ENCODE measurements around the gene KCNH4.

KCNH4 gene

GRCh38 chr17:42111265-42111636 is 69.7 kb downstream of the KCNH4 start:
- no peak overlapping the region for H3K27ac ChIP-seq (ENCODE audit: low read length)
- peaks cover 41% of the 10 kb centered on the region for H3K4me1 ChIP-seq (ENCODE audit: low read length)
- H3K4me3 ChIP-seq (ENCODE audit: low read length): no peak overlapping the region
- H2AFZ ChIP-seq (ENCODE audit: low read depth, low read length): no peak overlapping the region
- H4K20me1 ChIP-seq (ENCODE audit: insufficient read depth, low read length): no peaks in the 10 kb centered on the region
- no peak overlapping the region for H3K4me2 ChIP-seq (ENCODE audit: low read length)
- no peaks in the 10 kb centered on the region for H3K9me3 ChIP-seq (ENCODE audit: insufficient read depth, low read length)
- no peaks in the 10 kb centered on the region for H3K79me2 ChIP-seq (ENCODE audit: low read length)
- H3K27me3 ChIP-seq (ENCODE audit: low read depth, low read length): no peaks in the 10 kb centered on the region
- H3K36me3 ChIP-seq (replicated peaks; ENCODE audit: low read depth, low read length): peaks cover 8% of the 10 kb centered on the region
- no peak for TF ChIP-seq CTCF (IDR thresholded peaks at IDR 0.05; ENCODE audit: low read depth, low read length)
- TF ChIP-seq EZH2phosphoT487 (IDR thresholded peaks at IDR 0.05; ENCODE audit: low read depth): no peak
- no peak overlapping the region for H3K9ac ChIP-seq (ENCODE audit: low read length)

GRCh38 chr17:42110301-42111264 is 70.4 kb downstream of the KCNH4 start:
- no peaks in the 10 kb centered on the region for H3K79me2 ChIP-seq (ENCODE audit: low read length)
- no peaks in the 10 kb centered on the region for H4K20me1 ChIP-seq (ENCODE audit: insufficient read depth, low read length)
- no peak overlapping the region for H3K4me2 ChIP-seq (ENCODE audit: low read length)
- no peaks in the 10 kb centered on the region for H3K27me3 ChIP-seq (ENCODE audit: low read depth, low read length)
- H3K9ac ChIP-seq (ENCODE audit: low read length): no peak overlapping the region
- H2AFZ ChIP-seq (ENCODE audit: low read depth, low read length): no peak overlapping the region
- H3K27ac ChIP-seq (ENCODE audit: low read length): no peak overlapping the region
- no peaks in the 10 kb centered on the region for H3K9me3 ChIP-seq (ENCODE audit: insufficient read depth, low read length)
- peaks cover 7% of the 10 kb centered on the region for H3K36me3 ChIP-seq (replicated peaks; ENCODE audit: low read depth, low read length)
- no peak for TF ChIP-seq EZH2phosphoT487 (IDR thresholded peaks at IDR 0.05; ENCODE audit: low read depth)
- TF ChIP-seq CTCF (IDR thresholded peaks at IDR 0.05; ENCODE audit: low read depth, low read length): no peak
- H3K4me3 ChIP-seq (ENCODE audit: low read length): no peak overlapping the region
- H3K4me1 ChIP-seq (ENCODE audit: low read length): peaks cover 35% of the 10 kb centered on the region

DNA sequence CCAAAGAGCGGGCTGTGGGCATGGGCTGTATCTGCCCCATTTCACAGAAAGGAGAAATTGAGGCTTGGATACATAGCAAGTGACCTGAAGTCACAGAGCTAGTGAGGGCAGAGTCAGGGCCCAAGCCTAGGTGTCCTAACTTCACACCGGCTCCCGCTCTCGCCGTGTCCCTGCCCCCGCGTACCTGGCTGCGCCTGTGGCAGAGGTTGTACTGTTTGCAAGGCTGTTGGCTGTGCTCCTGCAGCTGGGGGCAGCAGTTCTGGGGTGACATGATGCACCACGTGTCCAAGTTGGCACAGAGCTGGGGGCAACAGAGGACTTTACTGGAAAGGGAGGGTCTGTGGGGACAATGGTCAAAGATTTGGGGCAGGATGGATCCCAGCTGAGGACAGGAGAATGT is 71.9 kb downstream of the KCNH4 start:
- Histone ChIP-seq H3K9me3 (ENCODE audit: insufficient read depth, low read length) (no peaks in the 10 kb centered on the region), H3K9ac (ENCODE audit: low read length) (no peak overlapping the region), H3K4me2 (ENCODE audit: low read length) (no peak overlapping the region), H3K36me3 (replicated peaks; ENCODE audit: low read depth, low read length) (peaks cover 3% of the 10 kb centered on the region), H3K79me2 (ENCODE audit: low read length) (no peaks in the 10 kb centered on the region), H2AFZ (ENCODE audit: low read depth, low read length) (no peak overlapping the region), H3K27ac (ENCODE audit: low read length) (no peak overlapping the region), H3K27me3 (ENCODE audit: low read depth, low read length) (no peaks in the 10 kb centered on the region), H3K4me1 (ENCODE audit: low read length) (peaks cover 24% of the 10 kb centered on the region), H3K4me3 (ENCODE audit: low read length) (no peak overlapping the region), H4K20me1 (ENCODE audit: insufficient read depth, low read length) (no peaks in the 10 kb centered on the region)
- TF ChIP-seq CTCF (IDR thresholded peaks at IDR 0.05; ENCODE audit: low read depth, low read length) (no peak), EZH2phosphoT487 (IDR thresholded peaks at IDR 0.05; ENCODE audit: low read depth) (no peak)

DNA sequence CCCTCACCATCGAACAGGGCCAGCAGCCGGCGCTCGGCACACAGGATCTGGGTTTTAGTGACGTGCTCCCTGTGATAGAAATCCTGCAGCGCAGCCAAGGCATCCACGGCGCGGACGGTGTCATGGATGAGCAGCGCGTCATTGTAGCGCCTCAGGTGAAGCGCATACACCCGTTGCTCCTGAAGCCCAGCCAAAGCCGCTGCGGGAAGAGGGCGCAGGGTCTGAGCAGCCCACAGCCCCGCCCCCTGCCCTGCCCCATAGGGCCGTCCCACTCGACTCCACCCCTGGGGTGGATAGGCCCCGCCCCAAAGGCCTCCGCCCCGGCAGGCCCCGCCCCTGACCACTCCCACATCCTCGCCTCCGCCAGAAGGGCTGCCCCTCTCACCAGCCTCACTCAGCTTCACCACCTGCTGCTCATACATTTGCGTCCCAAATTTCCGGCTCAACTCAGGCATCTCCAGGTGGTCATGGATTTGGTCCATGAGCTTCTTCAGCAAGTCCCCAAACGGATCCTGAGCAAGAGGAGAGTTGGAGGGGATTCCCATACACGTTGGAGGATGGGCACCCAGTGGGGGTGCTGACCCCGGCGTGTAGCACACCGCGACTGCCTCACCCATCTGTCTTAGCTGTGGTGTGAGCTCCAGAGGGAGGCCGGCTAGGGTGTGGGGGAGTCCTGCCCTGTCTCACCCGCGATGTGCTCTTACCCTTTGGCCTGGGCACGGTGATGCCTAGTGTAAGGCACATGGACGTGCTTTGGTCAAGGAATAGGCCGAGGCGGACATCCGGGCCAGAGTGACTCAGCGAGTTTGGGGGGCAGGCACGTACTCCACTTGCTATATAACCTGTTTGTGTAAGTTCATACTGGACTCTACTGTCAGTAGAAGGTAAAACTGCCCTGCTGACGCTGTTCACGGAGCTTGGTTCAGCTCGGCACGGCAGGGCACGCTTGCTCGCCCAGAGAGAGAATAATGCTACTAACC is 73.1 kb downstream of the KCNH4 start:
- Histone ChIP-seq H3K36me3 (replicated peaks; ENCODE audit: low read depth, low read length) (no peaks in the 10 kb centered on the region), H3K9me3 (ENCODE audit: insufficient read depth, low read length) (no peaks in the 10 kb centered on the region), H3K27ac (ENCODE audit: low read length) (no peak overlapping the region), H3K27me3 (ENCODE audit: low read depth, low read length) (no peaks in the 10 kb centered on the region), H3K9ac (ENCODE audit: low read length) (no peak overlapping the region), H3K79me2 (ENCODE audit: low read length) (no peaks in the 10 kb centered on the region), H3K4me3 (ENCODE audit: low read length) (peak overlapping the region; percentile 45), H3K4me1 (ENCODE audit: low read length) (peaks cover 16% of the 10 kb centered on the region), H3K4me2 (ENCODE audit: low read length) (peak overlapping the region; percentile 45), H2AFZ (ENCODE audit: low read depth, low read length) (no peak overlapping the region), H4K20me1 (ENCODE audit: insufficient read depth, low read length) (no peaks in the 10 kb centered on the region)
- TF ChIP-seq EZH2phosphoT487 (IDR thresholded peaks at IDR 0.05; ENCODE audit: low read depth): no peak
- no peak for TF ChIP-seq CTCF (IDR thresholded peaks at IDR 0.05; ENCODE audit: low read depth, low read length)
